PC-9 (cell line): ENCODE data around the gene RPL38. TPM values are rescaled to one million over a fixed set of nuclear protein-coding genes. Genes with fewer than 3 reads are reported as not detected.

Source experiments
- BruUV-seq: library from RNA; stranded (reverse); fragments of 400-500 nt; replicated peaks from 2 replicates; lab custom pipeline; 2021; lab: Mats Ljungman, UMichigan
- CTCF ChIA-PET: fragments of 300-600 bp; sonication (Branson Sonifier 250); formaldehyde crosslinking; loops from one replicate; lab custom pipeline; 2022; ENCODE audit warnings: antibody characterized with exemption; lab: Charles Lee
- POLR2A ChIA-PET: fragments of 300-600 bp; sonication (Branson Sonifier 250); formaldehyde crosslinking; loops from one replicate; lab custom pipeline; 2022; ENCODE audit warnings: antibody characterized with exemption; ENCODE audit not compliant: unreplicated experiment; lab: Charles Lee
- DNase-seq, 2 experiments: peaks; one replicate each; pipeline versions ENCODE4 v3.0.0 to v3.0.0-alpha.2; 2015 to 2022; ENCODE audit warnings: mixed read lengths in 1 of 2
- H2AFZ ChIP-seq: fragments of 200-600 bp; sonication (generic); 2 replicates; pipeline ENCODE4 v1.8.1; 2017; ENCODE audit warnings: antibody characterized with exemption
- H3F3A ChIP-seq: fragments of 200-600 bp; sonication (generic); 2 replicates; pipeline ENCODE4 v1.8.1; 2017; ENCODE audit warnings: antibody characterized with exemption, mild to moderate bottlenecking, low read depth; ENCODE audit not compliant: insufficient read depth
- H3K27ac ChIP-seq: fragments of 200-600 bp; sonication (generic); 2 replicates; pipeline ENCODE4 v1.6.1; 2016; ENCODE audit warnings: mixed run types
- H3K27me3 ChIP-seq: fragments of 200-600 bp; sonication (generic); 2 replicates; pipeline ENCODE4 v1.6.1; 2016; ENCODE audit warnings: low read depth, mixed run types; ENCODE audit not compliant: insufficient read depth
- H3K36me3 ChIP-seq: fragments of 200-600 bp; sonication (generic); 2 replicates; pipeline ENCODE4 v1.6.1; 2016; ENCODE audit warnings: low read depth, mixed run types
- H3K4me1 ChIP-seq: fragments of 200-600 bp; sonication (generic); replicated peaks from 2 replicates; pipeline ENCODE4 v1.6.1; 2016; ENCODE audit warnings: mixed run types; ENCODE audit not compliant: insufficient read depth
- H3K4me2 ChIP-seq: fragments of 200-600 bp; sonication (generic); 2 replicates; pipeline ENCODE4 v1.6.1; 2017; ENCODE audit warnings: mixed run types
- H3K4me3 ChIP-seq: fragments of 200-600 bp; sonication (generic); 2 replicates; pipeline ENCODE4 v1.6.1; 2016; ENCODE audit warnings: mixed run types
- H3K79me2 ChIP-seq: fragments of 200-600 bp; sonication (generic); 2 replicates; pipeline ENCODE4 v1.6.1; 2017; ENCODE audit warnings: low read depth, mixed run types
- H3K9me2 ChIP-seq: fragments of 200-600 bp; sonication (generic); 2 replicates; pipeline ENCODE4 v1.8.1; 2017; ENCODE audit warnings: mild to moderate bottlenecking; ENCODE audit not compliant: insufficient read depth
- H3K9me3 ChIP-seq: fragments of 200-600 bp; sonication (generic); 2 replicates; pipeline ENCODE4 v1.8.1; 2016; ENCODE audit warnings: low read depth; ENCODE audit not compliant: insufficient read depth
- H4K20me1 ChIP-seq: fragments of 200-600 bp; sonication (generic); 2 replicates; pipeline ENCODE4 v1.8.1; 2017; ENCODE audit not compliant: insufficient read depth
- CTCF ChIP-seq: fragments of 200-600 bp; sonication (generic); conservative IDR thresholded peaks from 2 replicates; pipeline ENCODE4 v1.6.1; 2017; ENCODE audit warnings: mixed run types, antibody characterized with exemption, mild to moderate bottlenecking, moderate library complexity
- EZH2 ChIP-seq: fragments of 200-600 bp; sonication (generic); IDR thresholded peaks from 2 replicates; pipeline ENCODE4 v1.8.0; 2017; ENCODE audit warnings: antibody characterized with exemption, low read depth
- intact Hi-C: fragments of 100-400 bp; cut with micrococcal nuclease; formaldehyde crosslinking; loops from one replicate; pipeline ENCODE4 v1.10.0; 2022; ENCODE audit not compliant: unreplicated experiment
- total RNA-seq: library from RNA; stranded (reverse); gene quantifications from 2 replicates; pipeline ENCODE4 v1.2.3, GENCODE V29; 2021

Gene RPL38
- total RNA-seq, 1 experiment from 2014 or later = 961 TPM

GRCh38 chr17:74252211-74252610 is 48.7 kb downstream of the RPL38 start:
- Histone ChIP-seq H3K36me3 (no peaks in the 10 kb centered on the region), H3K9me3 (no peaks in the 10 kb centered on the region), H3K27ac (no peak overlapping the region), H3K9me2 (no peaks in the 10 kb centered on the region), H3F3A (no peaks in the 10 kb centered on the region), H3K4me2 (no peak overlapping the region), H2AFZ (no peak overlapping the region), H3K27me3 (peaks cover 89% of the 10 kb centered on the region), H3K4me3 (no peak overlapping the region), H4K20me1 (no peaks in the 10 kb centered on the region; the same call in 1 of the 2 replicates), H3K4me1 (no peaks in the 10 kb centered on the region), H3K79me2 (no peaks in the 10 kb centered on the region)
- CTCF ChIA-PET = no interaction called here
- POLR2A ChIA-PET = no interaction called here
- intact Hi-C loops = no loop called here
- BruUV-seq = no TSS peak
- no peak for TF ChIP-seq CTCF
- no peak for TF ChIP-seq EZH2
- DNase-seq = no peak

- Histone ChIP-seq H3K4me2 (no peak overlapping the region), H3K36me3 (no peaks in the 10 kb centered on the region), H3K27me3 (peaks cover 89% of the 10 kb centered on the region), H4K20me1 (no peaks in the 10 kb centered on the region; the same call in 1 of the 2 replicates), H3K79me2 (no peaks in the 10 kb centered on the region), H3K4me1 (no peaks in the 10 kb centered on the region), H3K9me3 (no peaks in the 10 kb centered on the region), H3K4me3 (no peak overlapping the region), H3K9me2 (no peaks in the 10 kb centered on the region), H3K27ac (no peak overlapping the region), H2AFZ (no peak overlapping the region), H3F3A (no peaks in the 10 kb centered on the region)
- POLR2A ChIA-PET = no interaction called here
- TF ChIP-seq EZH2 (no peak), CTCF (no peak)
- DNase-seq = no peak
- intact Hi-C loops = no loop called here
- CTCF ChIA-PET = no interaction called here
- BruUV-seq = no TSS peak
These were observed 49.6 kb downstream of the RPL38 start for GRCh38 chr17:74253036-74253435.

GRCh38 chr17:74257311-74257710 is 53.8 kb downstream of the RPL38 start:
- H3K9me3 ChIP-seq = no peaks in the 10 kb centered on the region
- CTCF ChIA-PET = no interaction called here
- POLR2A ChIA-PET = no interaction called here

More at GRCh38 chr17:74257311-74257710, 53.8 kb downstream of the RPL38 start:
- no peak for DNase-seq
- H3K4me2 ChIP-seq = no peak overlapping the region
- H3K4me3 ChIP-seq = no peak overlapping the region
- TF ChIP-seq CTCF = no peak
- TF ChIP-seq EZH2 = no peak
- no peaks in the 10 kb centered on the region for H3K36me3 ChIP-seq
- no peaks in the 10 kb centered on the region for H3F3A ChIP-seq
- H3K9me2 ChIP-seq = no peaks in the 10 kb centered on the region
- H3K27me3 ChIP-seq = peaks cover 94% of the 10 kb centered on the region
- H3K79me2 ChIP-seq = no peaks in the 10 kb centered on the region
- H4K20me1 ChIP-seq = no peaks in the 10 kb centered on the region
- no peak overlapping the region for H3K27ac ChIP-seq
- no peaks in the 10 kb centered on the region for H3K4me1 ChIP-seq
- BruUV-seq = no TSS peak
- no peak overlapping the region for H2AFZ ChIP-seq
- intact Hi-C loops = no loop called here
